B cell (primary cell): ENCODE data around the gene CSF1. TPM values are rescaled to one million over a fixed set of nuclear protein-coding genes. Genes with fewer than 3 reads are reported as not detected.
A peak's percentile ranks its signal among the peaks of the same experiment; 100 is the strongest.

ENCODE experiments used
- ATAC-seq: fragments of 200-7000 bp; cut with Tn5 transposase; one replicate; pipeline ENCODE4 v1.10.0; 2021; ENCODE audit warnings: low read depth, mild to moderate bottlenecking, moderate number of reproducible peaks, moderate library complexity
- CTCF ChIA-PET: fragments of 350-600 bp; sonication (Branson Sonifier 250); formaldehyde crosslinking; loops from one replicate; lab custom pipeline; 2021; ENCODE audit warnings: antibody characterized with exemption, inconsistent platforms; lab: Charles Lee
- POLR2A ChIA-PET: fragments of 350-600 bp; sonication (Branson Sonifier 250); formaldehyde crosslinking; loops from one replicate; lab custom pipeline; 2021; ENCODE audit warnings: antibody characterized with exemption; lab: Charles Lee
- DNase-seq: peaks from one replicate; pipeline ENCODE4 v3.0.0; 2013
- H2AFZ ChIP-seq: 2 replicates; pipeline ENCODE4 v1.6.1; 2012; ENCODE audit warnings: mild to moderate bottlenecking, low read depth, low read length; ENCODE audit not compliant: insufficient read depth, poor library complexity, severe bottlenecking
- H3K27ac ChIP-seq, 2 donors: 1 replicate in 1 of 2; 2 replicates in 1 of 2; pipeline ENCODE4 v1.5.1; 2012 to 2013; ENCODE audit warnings: low read length in 2 of 2, mild to moderate bottlenecking in 2 of 2, moderate library complexity in 1 of 2
- H3K27me3 ChIP-seq, 4 experiments: fragments of 200-600 bp in 1 of 4; sonication (generic) in 1 of 4; replicated peaks in 1 of 4; 1 replicate in 2 of 4; 2 replicates in 2 of 4; pipeline versions ENCODE4 v1.6.1 to v1.7.0; 2013 to 2016; ENCODE audit warnings: low read length in 3 of 4, mild to moderate bottlenecking in 2 of 4, mixed read lengths in 1 of 4, moderate library complexity in 1 of 4; ENCODE audit not compliant: insufficient read depth in 4 of 4, control insufficient read depth in 3 of 4; ENCODE audit errors: control extremely low read depth in 1 of 4
- H3K36me3 ChIP-seq, 2 experiments: replicated peaks in 1 of 2; 1 replicate in 1 of 2; 2 replicates in 1 of 2; pipeline versions ENCODE4 v1.6.1 to v1.7.1; 2013; ENCODE audit warnings: low read length in 1 of 2; ENCODE audit not compliant: insufficient read depth in 2 of 2, control insufficient read depth in 1 of 2; ENCODE audit errors: control extremely low read depth in 1 of 2, extremely low read depth in 1 of 2
- H3K4me1 ChIP-seq, 2 donors: fragments of 200-600 bp in 1 of 2; sonication (generic) in 1 of 2; 1 replicate in 1 of 2; 2 replicates in 1 of 2; pipeline versions ENCODE4 v1.5.1 to v1.6.1; 2013 to 2017; ENCODE audit warnings: low read length in 2 of 2; ENCODE audit not compliant: control insufficient read depth in 2 of 2, insufficient read depth in 2 of 2
- H3K4me2 ChIP-seq: replicated peaks from 2 replicates; pipeline ENCODE3; 2012; ENCODE audit warnings: mild to moderate bottlenecking, low read depth, low read length; ENCODE audit not compliant: poor library complexity, severe bottlenecking
- H3K4me3 ChIP-seq, 5 experiments: fragments of 200-600 bp in 1 of 5; sonication (generic) in 1 of 5; 1 replicate in 3 of 5; 2 replicates in 2 of 5; pipeline versions ENCODE4 v1.5.1 to v1.7.0; 2011 to 2016; ENCODE audit warnings: low read length in 4 of 5, mild to moderate bottlenecking in 4 of 5, low read depth in 2 of 5, control low read depth in 1 of 5, moderate library complexity in 1 of 5; ENCODE audit not compliant: insufficient read depth in 1 of 5; ENCODE audit errors: control extremely low read depth in 1 of 5, extremely low read depth in 1 of 5
- H3K79me2 ChIP-seq: fragments of 200-600 bp; sonication (generic); one replicate; pipeline ENCODE4 v1.6.0; 2016; ENCODE audit warnings: low read length; ENCODE audit not compliant: control insufficient read depth, insufficient read depth
- H3K9ac ChIP-seq: fragments of 200-600 bp; sonication (generic); 2 replicates; pipeline ENCODE4 v1.6.1; 2017; ENCODE audit warnings: mild to moderate bottlenecking, low read length, moderate library complexity
- H3K9me3 ChIP-seq, 3 donors: one replicate each; pipeline versions ENCODE4 v1.6.1 to v1.7.1; 2013; ENCODE audit warnings: low read length in 2 of 3; ENCODE audit not compliant: control insufficient read depth in 2 of 3, insufficient read depth in 1 of 3; ENCODE audit errors: control extremely low read depth in 1 of 3
- H4K20me1 ChIP-seq: 2 replicates; pipeline ENCODE4 v1.6.0; 2012; ENCODE audit warnings: mild to moderate bottlenecking, low read length; ENCODE audit not compliant: insufficient read depth, control insufficient read depth, poor library complexity, severe bottlenecking
- H3K27ac Mint-ChIP-seq: one replicate; pipeline ENCODE4 v1.8.0; 2021; ENCODE audit warnings: mixed read lengths
- H3K27me3 Mint-ChIP-seq: one replicate; pipeline ENCODE4 v1.8.0; 2021; ENCODE audit warnings: mixed read lengths
- H3K4me1 Mint-ChIP-seq: one replicate; pipeline ENCODE4 v1.8.0; 2021; ENCODE audit warnings: mixed read lengths
- H3K4me3 Mint-ChIP-seq: one replicate; pipeline ENCODE4 v1.8.0; 2021; ENCODE audit warnings: mixed read lengths
- H3K9me3 Mint-ChIP-seq: one replicate; pipeline ENCODE4 v1.8.0; 2022; ENCODE audit warnings: mixed read lengths; ENCODE audit not compliant: insufficient read depth
- EZH2 ChIP-seq: IDR thresholded peaks from 2 replicates; pipeline ENCODE4 v1.6.1; 2012; ENCODE audit warnings: borderline replicate concordance, low read depth, mild to moderate bottlenecking, moderate library complexity, low read length; ENCODE audit not compliant: insufficient read depth, poor library complexity, severe bottlenecking
- WGBS: methylation state at CpG from one replicate; pipeline ENCODE4 v1.1.5; 2013; ENCODE audit warnings: missing lambda C conversion rate; ENCODE audit not compliant: insufficient coverage; 5-methylcytosine and 5-hydroxymethylcytosine counted together
- intact Hi-C: fragments of 100-400 bp; cut with micrococcal nuclease; formaldehyde crosslinking; loops from one replicate; pipeline ENCODE4 v1.10.0; 2022
- polyA plus RNA-seq: library from polyadenylated mRNA; depleted of rRNA; stranded (reverse); fragments of >200 nt; gene quantifications from 2 replicates; pipeline ENCODE4 v1.2.3, GENCODE V29; 2012
- total RNA-seq, 2 donors: library from RNA; stranded (reverse); fragments of 120-200 nt in 1 of 2; gene quantifications; 1 replicate in 1 of 2; 2 replicates in 1 of 2; pipeline versions ENCODE4 v1.2.3 to v1.2.4, GENCODE V29; 2013 to 2022
- TF ChIP-seq, protein P1 (sequence below): fragments of 200-600 bp; IDR thresholded peaks from one replicate; pipeline ENCODE4 v1.8.0; 2022; ENCODE audit warnings: antibody characterized with exemption, mild to moderate bottlenecking

CSF1 gene
- total and polyA plus RNA-seq, 2 donors (not counting 1 experiment from before 2014, with no cell fraction given), result 0.55 to 4.2 TPM

- H3K27ac Mint-ChIP-seq, result peak overlapping the region; percentile 17
Measured at GRCh38 chr1:109904105-109904817, 6.4 kb upstream of the CSF1 start.

GRCh38 chr1:109905491-109905890 lies 5.2 kb upstream of the CSF1 start:
- no peak for TF ChIP-seq EZH2
- TF ChIP-seq, protein P1, sequence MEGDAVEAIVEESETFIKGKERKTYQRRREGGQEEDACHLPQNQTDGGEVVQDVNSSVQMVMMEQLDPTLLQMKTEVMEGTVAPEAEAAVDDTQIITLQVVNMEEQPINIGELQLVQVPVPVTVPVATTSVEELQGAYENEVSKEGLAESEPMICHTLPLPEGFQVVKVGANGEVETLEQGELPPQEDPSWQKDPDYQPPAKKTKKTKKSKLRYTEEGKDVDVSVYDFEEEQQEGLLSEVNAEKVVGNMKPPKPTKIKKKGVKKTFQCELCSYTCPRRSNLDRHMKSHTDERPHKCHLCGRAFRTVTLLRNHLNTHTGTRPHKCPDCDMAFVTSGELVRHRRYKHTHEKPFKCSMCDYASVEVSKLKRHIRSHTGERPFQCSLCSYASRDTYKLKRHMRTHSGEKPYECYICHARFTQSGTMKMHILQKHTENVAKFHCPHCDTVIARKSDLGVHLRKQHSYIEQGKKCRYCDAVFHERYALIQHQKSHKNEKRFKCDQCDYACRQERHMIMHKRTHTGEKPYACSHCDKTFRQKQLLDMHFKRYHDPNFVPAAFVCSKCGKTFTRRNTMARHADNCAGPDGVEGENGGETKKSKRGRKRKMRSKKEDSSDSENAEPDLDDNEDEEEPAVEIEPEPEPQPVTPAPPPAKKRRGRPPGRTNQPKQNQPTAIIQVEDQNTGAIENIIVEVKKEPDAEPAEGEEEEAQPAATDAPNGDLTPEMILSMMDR, result no peak
- no peaks in the 10 kb centered on the region for H3K9me3 Mint-ChIP-seq
- Histone ChIP-seq H3K9ac (no peak overlapping the region), H3K4me1 (peaks cover 24 to 31% of the 10 kb centered on the region in 2 donors), H3K9me3 (peaks cover 0 to 9% (median 0%) of the 10 kb centered on the region in 3 donors), H3K27ac (no peak overlapping the region), H3K4me3 (no peak overlapping the region), H3K36me3 (no peaks in the 10 kb centered on the region), H3K4me2 (peak overlapping the region; percentile 55), H3K27me3 (peaks cover 0 to 64% (median 41%) of the 10 kb centered on the region in 4 experiments), H3K79me2 (no peaks in the 10 kb centered on the region), H4K20me1 (peaks cover 10% of the 10 kb centered on the region), H2AFZ (no peak overlapping the region)
- H3K27ac Mint-ChIP-seq, result peak overlapping the region; percentile 88
- peaks cover 43% of the 10 kb centered on the region for H3K4me1 Mint-ChIP-seq
- H3K27me3 Mint-ChIP-seq, result peaks cover 64% of the 10 kb centered on the region
- intact Hi-C loops, result loop anchor here (5.0 kb wide), 1 partner anchor 1222 kb away; no protein-coding TSS in a partner anchor
- POLR2A ChIA-PET, result no interaction called here
- H3K4me3 Mint-ChIP-seq, result no peak overlapping the region
- no peak for DNase-seq
- no peak for ATAC-seq
- CTCF ChIA-PET, result interaction anchor here (1.4 kb wide), 1 partner anchor 105 kb away, joined by 4 read pairs; no protein-coding TSS in a partner anchor
- WGBS, result 100% methylated on average over 4 of the region's 7 CpGs

More at GRCh38 chr1:109904105-109904817, 6.4 kb upstream of the CSF1 start:
- ChIA-PET POLR2A (no interaction called here), CTCF (interaction anchor here (1.1 kb wide), 1 partner anchor 128 kb away, joined by 3 read pairs; no protein-coding TSS in a partner anchor)
- H2AFZ ChIP-seq, result no peak overlapping the region
- H3K27me3 Mint-ChIP-seq, result peaks cover 53% of the 10 kb centered on the region
- H3K79me2 ChIP-seq, result no peaks in the 10 kb centered on the region
- intact Hi-C loops, result no loop called here
- peaks cover 18 to 24% of the 10 kb centered on the region in 2 donors for H3K4me1 ChIP-seq
- no peaks in the 10 kb centered on the region for H3K36me3 ChIP-seq
- 94% methylated on average over 7 of the region's 7 CpGs for WGBS
- peaks cover 33% of the 10 kb centered on the region for H3K4me1 Mint-ChIP-seq
- no peak overlapping the region for H3K4me3 Mint-ChIP-seq
- ATAC-seq, result no peak
- H3K4me2 ChIP-seq, result no peak overlapping the region
- TF ChIP-seq EZH2, result no peak
- TF ChIP-seq, protein P1, result no peak
- peaks cover 0 to 9% (median 0%) of the 10 kb centered on the region in 3 donors for H3K9me3 ChIP-seq
- peaks cover 0 to 55% (median 33%) of the 10 kb centered on the region in 4 experiments for H3K27me3 ChIP-seq
- no peak overlapping the region for H3K4me3 ChIP-seq
- no peaks in the 10 kb centered on the region for H3K9me3 Mint-ChIP-seq
- no peak overlapping the region for H3K27ac ChIP-seq
- H4K20me1 ChIP-seq, result peaks cover 10% of the 10 kb centered on the region
- no peak for DNase-seq
- H3K9ac ChIP-seq, result no peak overlapping the region
